CD4-positive, alpha-beta T cell treated with Interleukin-4 for 4 hours (primary cell): Measurements from ENCODE around the gene SIX1.

ENCODE experiments used
- DNase-seq: peaks from one replicate; pipeline ENCODE4 v3.0.0-alpha.2; 2020

Gene SIX1

GRCh38 chr14:60648934-60649874, at the start of gene SIX1:
Gene SIX1, minus strand, starts transcription at chr14:60649477. Its CDS starts 288 bp downstream, at chr14:60649189.
- DNase-seq = no peak

GRCh38 chr14:60695327-60695726, 46.0 kb upstream of the SIX1 start:
- no peak for DNase-seq

- no peak for DNase-seq
Observed at GRCh38 chr14:60691383-60692113, 42.3 kb upstream of the SIX1 start.

- no peak for DNase-seq
Observed at GRCh38 chr14:60686865-60687264, 37.6 kb upstream of the SIX1 start.

- no peak for DNase-seq
Observed at GRCh38 chr14:60684203-60684602, 34.9 kb upstream of the SIX1 start.

GRCh38 chr14:60681271-60681670, 32.0 kb upstream of the SIX1 start:
- no peak for DNase-seq

- no peak for DNase-seq
Observed at GRCh38 chr14:60680511-60680910, 31.2 kb upstream of the SIX1 start.

GRCh38 chr14:60679566-60680258, 30.4 kb upstream of the SIX1 start:
- no peak for DNase-seq

- DNase-seq = no peak
Observed at GRCh38 chr14:60677701-60678100, 28.4 kb upstream of the SIX1 start.

GRCh38 chr14:60670989-60671388, 21.7 kb upstream of the SIX1 start:
- DNase-seq = no peak

- DNase-seq = no peak
Observed at GRCh38 chr14:60668431-60669112, 19.3 kb upstream of the SIX1 start.

- DNase-seq = no peak
Observed at GRCh38 chr14:60665177-60665550, 15.9 kb upstream of the SIX1 start.

- no peak for DNase-seq
Observed at GRCh38 chr14:60662982-60663381, 13.7 kb upstream of the SIX1 start.

GRCh38 chr14:60661721-60662120, 12.4 kb upstream of the SIX1 start:
- no peak for DNase-seq

GRCh38 chr14:60658909-60659585, 9.8 kb upstream of the SIX1 start:
- no peak for DNase-seq

GRCh38 chr14:60658211-60658690, 9.0 kb upstream of the SIX1 start:
- no peak for DNase-seq

GRCh38 chr14:60657456-60658210, 8.4 kb upstream of the SIX1 start:
- no peak for DNase-seq

- no peak for DNase-seq
Observed at GRCh38 chr14:60656686-60657455, 7.6 kb upstream of the SIX1 start.

- DNase-seq = no peak
Observed at GRCh38 chr14:60655898-60656685, 6.8 kb upstream of the SIX1 start.
